ENCODE data around the gene PHEX. TPM values are rescaled to one million over a fixed set of nuclear protein-coding genes. Genes with fewer than 3 reads are reported as not detected.

The PHEX gene
- total and polyA plus RNA-seq, 2 experiments from 2014 or later = 0.05 to 0.21 TPM

- no peak overlapping the region for H3K4me2 ChIP-seq
- ATAC-seq = no peak
- DNase-seq (ENCODE audit: low spot score) = no peak
- H3K36me3 Mint-ChIP-seq (ENCODE audit: low read depth) = peaks cover 36% of the 10 kb centered on the region; the same call in 2 of the 3 replicates
- no peaks in the 10 kb centered on the region for H3K9me3 Mint-ChIP-seq
- no peak overlapping the region for H3K27ac ChIP-seq (ENCODE audit: low read depth)
- no peaks in the 10 kb centered on the region for H3K79me2 ChIP-seq (replicated peaks; ENCODE audit: insufficient read depth)
- H3K36me3 ChIP-seq (ENCODE audit: insufficient read depth) = peaks cover 4% of the 10 kb centered on the region; the same call in 1 of the 2 replicates
- H3K27ac Mint-ChIP-seq = no peak overlapping the region
- H3F3A ChIP-seq (replicated peaks; ENCODE audit: low read depth) = no peaks in the 10 kb centered on the region
- H3K4me1 ChIP-seq (ENCODE audit: insufficient read depth) = no peaks in the 10 kb centered on the region; the same call in 1 of the 2 replicates
- TF ChIP-seq CREB1 (CRISPR knock-in tag; IDR thresholded peaks at IDR 0.05; ENCODE audit: low read depth) (no peak), STAT1 (IDR thresholded peaks at IDR 0.05; ENCODE audit: unreplicated experiment) (no peak), JUNB (IDR thresholded peaks at IDR 0.05; ENCODE audit: unreplicated experiment) (no peak), POLR2AphosphoS5 (IDR thresholded peaks at IDR 0.05; ENCODE audit: low read depth) (no peak), ZNF114 (CRISPR knock-in tag; IDR thresholded peaks at IDR 0.05) (no peak), EZH2 (IDR thresholded peaks at IDR 0.05; ENCODE audit: low read depth, unreplicated experiment) (no peak), NANOG (IDR thresholded peaks at IDR 0.05; ENCODE audit: borderline replicate concordance) (no peak)
- H3K4me3 ChIP-seq = no peak overlapping the region
- H4K20me1 ChIP-seq (replicated peaks; ENCODE audit: insufficient read depth) = no peaks in the 10 kb centered on the region
- no peaks in the 10 kb centered on the region for H3K27me3 ChIP-seq (ENCODE audit: insufficient read depth)
- no peak overlapping the region for H2AFZ ChIP-seq
- H3K4me1 Mint-ChIP-seq = peaks cover 9% of the 10 kb centered on the region; the same call in 2 of the 3 replicates
- no peak overlapping the region for H3K4me3 Mint-ChIP-seq
- peaks cover 2% of the 10 kb centered on the region for H3K27me3 Mint-ChIP-seq (ENCODE audit: insufficient read depth, low read depth, poor library complexity)
- H3K9me2 ChIP-seq (ENCODE audit: insufficient read depth) = no peaks in the 10 kb centered on the region
Measured at GRCh38 chrX:21996872-21997455, 35.2 kb upstream of the PHEX start.

- no peak for ATAC-seq
- H3K9me2 ChIP-seq (ENCODE audit: insufficient read depth) = no peaks in the 10 kb centered on the region
- H3F3A ChIP-seq (replicated peaks; ENCODE audit: low read depth) = no peaks in the 10 kb centered on the region
- H3K36me3 ChIP-seq (ENCODE audit: insufficient read depth) = peaks cover 4% of the 10 kb centered on the region; the same call in 1 of the 2 replicates
- peaks cover 8% of the 10 kb centered on the region; the same call in 1 of the 3 replicates for H3K4me1 Mint-ChIP-seq
- no peaks in the 10 kb centered on the region for H4K20me1 ChIP-seq (replicated peaks; ENCODE audit: insufficient read depth)
- H3K27me3 Mint-ChIP-seq (ENCODE audit: insufficient read depth, low read depth, poor library complexity) = peaks cover 2% of the 10 kb centered on the region
- H3K27ac Mint-ChIP-seq = no peak overlapping the region
- H2AFZ ChIP-seq = no peak overlapping the region
- peaks cover 26% of the 10 kb centered on the region; the same call in 2 of the 3 replicates for H3K36me3 Mint-ChIP-seq (ENCODE audit: low read depth)
- H3K27ac ChIP-seq (ENCODE audit: low read depth) = no peak overlapping the region
- DNase-seq (ENCODE audit: low spot score) = no peak
- H3K4me2 ChIP-seq = no peak overlapping the region
- no peak overlapping the region for H3K4me3 Mint-ChIP-seq
- no peaks in the 10 kb centered on the region for H3K79me2 ChIP-seq (replicated peaks; ENCODE audit: insufficient read depth)
- H3K4me1 ChIP-seq (ENCODE audit: insufficient read depth) = no peaks in the 10 kb centered on the region
- no peaks in the 10 kb centered on the region for H3K27me3 ChIP-seq (ENCODE audit: insufficient read depth)
- H3K4me3 ChIP-seq = no peak overlapping the region
- H3K9me3 Mint-ChIP-seq = no peaks in the 10 kb centered on the region
- TF ChIP-seq ZNF462 (CRISPR knock-in tag; IDR thresholded peaks at IDR 0.05) = no peak
Measured at GRCh38 chrX:21998037-21998436, 34.1 kb upstream of the PHEX start.
